NCI-H2227 treated with DMSO at 0.1 percent for 48 hours (cell line): ENCODE measurements around the gene PRR5.
"Not testable (repeated sequence)": the region's sequence is repeated elsewhere in the genome, so short reads cannot be mapped to it uniquely, and the experiment has no call there.

Experiments
- DNase-seq: peaks from one replicate; lab custom pipeline; 2025; lab: John Stamatoyannopoulos, UW

The PRR5 gene

DNA sequence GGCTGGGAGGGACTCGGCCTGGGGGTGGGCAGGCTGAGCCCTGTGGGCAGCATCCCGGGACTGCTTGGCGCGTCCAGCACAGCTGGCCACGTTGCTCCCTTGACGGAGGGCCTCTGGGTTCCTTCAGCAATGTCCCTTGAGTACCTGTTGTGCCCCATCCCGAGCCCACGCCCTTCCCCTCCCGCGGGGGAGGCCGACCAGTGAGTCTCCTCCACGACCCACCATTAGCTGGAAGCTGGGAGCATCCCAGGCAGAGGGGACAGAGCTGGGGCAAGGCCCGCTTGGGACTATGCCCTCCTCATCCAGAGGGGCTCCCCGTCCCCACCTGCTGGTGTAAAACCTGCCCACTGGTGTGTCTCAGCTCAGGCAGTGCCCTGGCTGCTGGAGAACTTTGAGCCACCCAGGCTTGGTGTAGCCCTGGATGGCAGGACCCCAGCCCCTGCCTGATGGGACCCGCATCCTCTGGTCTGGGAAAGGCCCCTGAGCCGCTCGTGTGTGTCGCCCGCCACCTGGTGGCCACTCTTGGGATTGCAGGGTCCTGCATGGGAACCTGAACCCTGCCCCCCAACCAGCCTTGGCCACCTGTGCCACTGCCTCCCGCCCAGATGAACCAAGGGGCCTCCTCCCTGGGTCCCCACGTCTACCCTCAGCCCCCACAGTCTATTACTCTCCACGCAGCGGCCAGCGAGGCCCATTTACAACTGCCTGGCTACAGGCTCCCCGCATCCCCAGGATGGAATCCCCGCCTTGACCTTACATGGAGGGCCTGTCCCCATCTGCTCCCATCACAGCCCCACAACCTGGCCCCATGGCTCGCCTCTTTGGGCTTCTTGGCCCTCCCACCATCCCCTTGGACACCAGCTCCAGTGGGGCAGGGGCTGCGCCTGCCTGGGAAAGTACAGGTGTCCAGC lies 33.8 kb downstream of the PRR5 start:
- DNase-seq: no peak

DNA sequence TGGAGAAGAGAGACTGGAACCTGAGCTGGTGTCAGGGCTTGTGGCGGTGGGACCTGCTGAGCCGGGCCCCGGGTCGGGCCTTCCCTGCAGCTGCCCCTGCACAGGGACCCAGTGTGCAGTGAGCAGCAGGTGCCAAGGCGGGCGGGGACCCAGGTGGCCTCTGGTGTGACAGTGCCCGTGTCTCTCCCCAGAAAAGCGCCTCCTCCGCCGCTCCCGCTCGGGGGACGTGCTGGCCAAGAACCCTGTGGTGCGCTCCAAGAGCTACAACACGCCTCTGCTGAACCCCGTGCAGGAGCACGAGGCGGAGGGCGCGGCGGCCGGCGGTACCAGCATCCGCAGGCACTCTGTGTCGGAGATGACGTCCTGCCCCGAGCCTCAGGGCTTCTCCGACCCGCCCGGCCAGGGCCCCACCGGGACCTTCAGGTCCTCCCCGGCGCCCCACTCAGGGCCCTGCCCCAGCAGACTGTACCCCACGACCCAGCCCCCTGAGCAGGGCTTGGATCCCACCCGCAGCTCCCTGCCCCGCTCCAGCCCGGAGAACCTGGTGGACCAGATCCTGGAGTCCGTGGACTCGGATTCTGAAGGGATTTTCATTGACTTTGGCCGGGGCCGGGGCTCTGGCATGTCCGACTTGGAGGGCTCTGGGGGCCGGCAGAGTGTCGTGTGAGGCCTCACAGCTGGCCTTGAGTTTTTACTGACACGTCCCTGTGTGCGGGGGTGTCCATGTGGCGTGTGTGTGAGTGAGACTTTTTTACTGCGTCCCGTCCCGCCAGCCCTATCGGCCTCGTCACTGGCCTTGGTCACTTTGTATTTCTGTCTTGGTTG lies 34.8 kb downstream of the PRR5 start:
- no peak for DNase-seq

DNA sequence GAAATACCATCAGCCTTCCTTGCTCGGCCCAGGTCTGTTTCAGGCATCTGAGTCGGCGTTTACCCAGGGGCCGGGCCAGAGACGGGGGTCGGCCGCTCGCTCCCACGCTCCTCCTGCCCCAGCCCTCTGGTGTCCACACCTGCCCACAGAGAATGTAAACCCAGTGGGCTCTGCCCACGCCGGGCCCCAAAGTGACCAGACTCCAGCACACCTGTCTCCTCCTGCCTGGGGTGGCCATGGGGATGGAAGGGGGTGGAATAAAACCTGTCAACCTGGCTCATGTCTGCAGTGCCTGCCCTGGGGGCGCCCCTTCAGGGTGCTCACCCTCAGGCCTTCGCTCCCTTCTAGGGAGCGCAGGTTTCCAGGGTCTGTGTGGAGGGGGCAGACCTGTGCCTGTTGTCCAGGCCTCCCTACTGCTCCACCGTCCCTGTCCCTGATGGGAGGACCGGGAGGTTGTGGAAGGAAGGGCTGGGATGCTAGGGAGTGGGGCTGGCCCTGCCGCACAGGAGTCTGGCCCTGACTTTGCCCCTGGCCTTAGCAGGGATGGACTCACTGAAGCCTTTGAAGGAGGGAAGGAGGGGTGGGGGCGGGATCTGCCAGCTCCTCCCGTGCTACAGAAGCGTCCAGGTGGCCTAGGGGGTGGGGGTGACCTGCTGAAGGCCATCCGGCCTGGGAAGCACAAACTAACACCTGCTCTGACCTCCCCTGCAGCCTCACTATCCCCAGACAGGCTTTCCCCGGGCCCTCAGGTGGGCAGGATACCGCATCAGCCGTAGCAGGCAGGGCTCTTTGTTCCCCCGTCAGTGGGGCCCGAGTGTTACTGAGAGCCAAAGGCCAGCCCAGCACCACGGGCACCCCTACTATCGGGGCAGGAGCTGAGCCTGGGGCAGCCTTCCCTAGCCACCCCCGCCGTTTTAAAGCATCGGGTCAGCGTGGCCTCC lies 35.7 kb downstream of the PRR5 start:
- no peak for DNase-seq

DNA sequence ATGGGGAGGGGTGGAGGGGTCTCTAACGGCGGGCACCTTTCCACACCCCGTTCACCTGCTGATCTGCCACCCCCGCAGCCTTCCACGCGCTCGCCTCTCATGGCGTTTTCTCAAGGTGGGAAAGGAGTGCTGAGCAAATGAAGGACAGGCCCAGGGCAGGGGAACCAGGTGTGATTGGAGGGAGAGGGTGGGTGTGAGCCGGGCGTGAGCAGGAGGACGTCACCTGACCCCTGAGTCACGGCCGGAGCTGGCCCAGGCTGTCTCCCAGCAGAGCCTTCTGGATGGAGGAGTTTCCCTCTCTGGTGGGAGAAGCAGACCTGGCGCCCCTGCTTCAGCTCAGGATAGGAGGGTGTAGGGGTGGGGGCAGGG lies 36.3 kb downstream of the PRR5 start:
- no peak for DNase-seq

DNA sequence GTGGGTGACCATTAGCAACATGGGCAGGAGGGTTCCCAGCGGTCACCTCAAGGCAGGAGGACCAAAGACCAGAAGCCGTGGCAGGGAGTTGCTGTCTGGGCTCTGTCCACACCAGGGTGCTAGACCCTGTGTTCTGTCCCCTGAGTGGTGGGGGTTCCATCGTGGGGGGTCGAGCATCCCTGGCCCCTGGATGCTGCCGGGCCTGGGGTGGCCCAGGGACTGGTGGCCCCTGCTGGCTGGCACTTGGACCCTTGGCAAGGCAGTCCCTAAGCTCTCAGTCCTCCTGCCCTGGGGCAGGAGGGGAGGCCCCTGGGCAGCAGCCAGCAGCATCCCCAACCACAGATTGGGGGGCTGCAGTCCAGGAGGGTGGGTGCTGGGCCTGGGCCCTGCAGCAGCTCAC lies 37.0 kb downstream of the PRR5 start:
- no peak for DNase-seq

DNA sequence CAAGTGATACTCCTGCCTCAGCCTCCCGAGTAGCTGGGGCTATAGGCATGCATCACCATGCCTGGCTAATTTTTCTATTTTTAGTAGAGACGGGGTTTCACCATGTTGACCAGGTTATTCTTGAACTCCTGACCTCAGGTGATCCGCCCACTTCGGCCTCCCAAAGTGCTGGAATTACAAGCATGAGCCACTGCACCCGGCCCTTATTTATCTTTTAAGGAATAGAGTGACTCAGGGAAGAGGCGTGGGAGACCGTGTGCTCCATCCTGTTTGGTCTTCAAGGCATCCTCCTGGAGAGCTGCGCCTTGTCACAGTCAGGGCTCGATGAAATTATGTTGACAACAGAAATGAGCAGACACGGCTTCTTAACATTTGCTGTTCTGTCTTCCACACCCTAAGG lies 37.7 kb downstream of the PRR5 start:
- not testable (repeated sequence) for DNase-seq

DNA sequence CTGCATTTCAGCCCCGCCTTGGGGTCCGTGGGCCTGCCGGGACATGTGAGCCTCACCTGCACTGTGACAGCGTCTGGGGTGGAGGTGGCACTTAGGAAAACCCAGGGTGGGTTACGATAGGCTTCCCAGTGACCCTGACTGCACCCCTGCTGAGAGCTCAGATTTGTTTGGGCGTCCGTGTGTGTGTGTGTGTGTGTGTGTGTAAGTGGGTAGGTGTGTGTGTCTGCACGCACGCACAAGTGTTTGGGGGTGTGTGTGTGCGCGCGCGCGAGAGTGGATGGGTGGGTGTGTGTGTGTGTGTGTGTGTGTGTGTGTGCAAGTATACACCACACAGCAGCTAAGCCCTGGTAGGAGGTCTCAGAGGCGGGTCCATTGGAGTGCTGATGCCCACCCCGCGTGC lies 38.3 kb downstream of the PRR5 start:
- DNase-seq: no peak

DNA sequence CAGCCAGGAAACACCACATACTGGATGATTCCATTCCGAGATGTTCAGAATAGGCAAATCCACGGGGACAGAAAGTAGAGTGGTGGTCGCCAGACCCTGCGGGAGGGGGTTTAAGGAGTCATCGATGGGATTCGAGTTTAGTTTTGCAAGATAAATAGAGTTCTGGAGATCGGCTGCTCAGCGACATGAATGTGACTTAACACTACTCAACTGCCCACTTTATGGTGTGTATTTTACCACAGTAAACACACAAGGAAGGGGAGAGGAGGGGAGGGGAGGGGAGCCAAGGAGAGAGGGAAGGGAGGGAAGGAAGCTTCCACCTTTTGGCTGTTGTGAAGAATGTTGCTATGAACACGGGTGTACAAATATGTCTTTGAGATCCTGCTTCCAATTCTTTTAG lies 39.9 kb downstream of the PRR5 start:
- no peak for DNase-seq

DNA sequence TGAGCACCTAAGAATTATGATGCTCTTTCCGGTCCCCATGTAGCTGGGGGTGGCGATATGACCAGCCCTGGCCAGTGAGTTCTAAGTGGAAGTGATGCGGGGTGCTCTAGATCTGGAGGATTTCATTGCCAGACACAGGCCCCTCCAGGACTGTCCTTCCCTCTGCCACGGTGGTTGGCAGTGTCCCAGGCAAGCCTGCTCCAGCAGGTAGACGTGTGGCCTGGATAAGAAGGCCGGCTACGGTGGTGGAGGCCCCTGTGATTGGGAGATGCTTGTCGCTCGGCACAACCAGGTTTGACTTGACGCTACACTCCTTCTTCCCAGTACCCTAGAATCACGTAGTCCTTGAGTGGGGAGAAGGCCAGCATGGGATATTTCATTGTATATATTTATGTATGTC lies 41.2 kb downstream of the PRR5 start:
- DNase-seq: no peak

DNA sequence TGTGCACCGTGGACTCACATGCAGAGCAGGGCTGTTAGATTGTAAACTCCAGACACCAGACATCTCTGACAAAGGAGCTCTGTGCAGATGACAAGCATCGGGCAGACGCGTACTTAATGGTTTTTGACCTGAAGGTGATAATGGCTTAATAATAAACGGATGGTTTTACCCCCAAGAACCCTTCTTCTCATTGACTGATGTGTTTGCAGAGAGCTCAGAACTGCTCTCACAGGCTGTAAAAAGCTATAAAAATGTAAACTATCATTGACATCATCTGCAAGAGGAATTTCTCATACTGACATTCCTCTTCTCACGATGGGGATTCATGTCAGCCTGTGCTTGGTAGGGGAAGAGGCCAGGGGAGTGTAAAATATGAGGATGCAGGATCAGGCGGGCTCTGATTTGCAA lies 41.8 kb downstream of the PRR5 start:
- DNase-seq: peak; percentile 29

DNA sequence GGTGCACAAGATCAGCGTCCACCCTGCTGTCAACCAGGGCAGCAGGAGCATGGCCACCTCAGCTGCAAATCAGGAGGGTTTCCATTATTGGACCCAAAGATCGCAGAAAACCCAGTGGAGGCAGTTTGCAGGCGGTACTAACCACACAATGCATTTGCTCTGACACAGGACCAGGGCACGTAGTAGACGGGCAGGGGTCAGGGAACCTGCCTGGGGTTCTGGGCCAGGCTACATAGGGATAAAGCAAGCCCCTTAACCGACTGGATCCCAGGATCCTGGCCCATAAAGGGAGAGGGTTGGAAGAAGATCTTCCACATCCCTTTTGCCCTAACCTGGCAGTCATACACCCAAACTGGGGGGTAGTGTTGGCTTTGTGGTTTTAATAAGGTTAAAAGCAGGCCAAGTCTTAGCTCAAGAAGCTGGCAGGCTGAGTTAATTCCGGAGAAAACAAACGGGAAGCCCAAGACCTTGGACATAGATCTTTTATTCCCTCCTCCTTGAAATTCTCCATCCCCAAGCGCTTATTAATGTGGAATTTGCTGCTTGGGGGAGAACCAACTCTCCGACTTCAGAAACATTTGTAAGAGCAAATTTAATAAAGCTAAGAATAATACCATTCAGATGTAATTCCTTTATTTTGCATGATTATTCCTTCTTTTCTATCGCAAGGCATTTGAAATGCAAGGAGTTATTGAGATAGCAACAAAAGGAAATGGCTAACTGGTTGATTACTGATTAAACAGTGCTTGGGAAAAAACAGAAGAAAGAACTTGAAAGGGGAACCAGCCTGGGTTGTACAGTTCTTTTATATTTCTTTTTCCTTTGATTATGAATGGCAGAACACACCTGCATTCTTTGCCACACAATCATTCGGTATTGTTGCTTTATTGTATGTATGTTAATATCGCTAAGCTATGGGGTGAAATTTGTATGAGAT lies 44.1 kb downstream of the PRR5 start:
- no peak for DNase-seq

DNA sequence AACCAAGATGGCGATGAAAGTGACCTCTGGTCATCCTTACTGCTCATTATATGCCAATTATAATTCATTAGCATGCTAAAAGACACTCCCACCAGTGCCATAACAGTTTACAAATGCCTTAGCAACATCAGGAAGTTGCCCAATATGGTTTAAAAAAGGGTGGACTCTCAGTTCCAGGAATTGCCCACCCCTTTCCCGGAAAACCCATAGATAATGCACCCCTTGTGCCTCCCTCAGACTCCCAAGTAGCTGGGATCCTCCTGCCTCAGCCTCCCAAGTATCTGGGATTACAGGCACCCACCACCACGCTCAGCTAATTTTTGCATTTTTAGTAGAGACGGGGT lies 45.8 kb downstream of the PRR5 start:
- not testable (repeated sequence) for DNase-seq

DNA sequence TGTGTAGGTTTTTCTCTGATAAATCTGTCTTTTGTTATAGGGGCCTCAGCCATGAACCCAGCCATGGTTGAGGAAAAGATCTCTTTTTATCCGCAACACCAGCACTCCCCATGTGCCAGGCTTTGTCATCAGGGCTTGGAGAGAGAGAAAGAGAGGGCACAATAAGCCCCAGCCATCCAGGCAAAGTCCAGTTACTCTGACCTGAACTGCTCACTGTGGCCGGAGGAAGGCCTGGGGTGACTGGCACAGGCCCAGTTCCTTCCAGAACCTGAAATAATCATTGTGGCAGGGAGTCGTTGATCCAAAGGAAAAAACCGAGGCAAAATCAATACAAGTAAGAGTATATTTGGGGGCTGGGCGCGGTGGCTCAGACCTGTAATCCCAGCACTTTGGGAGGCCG lies 46.5 kb downstream of the PRR5 start:
- DNase-seq: no peak

DNA sequence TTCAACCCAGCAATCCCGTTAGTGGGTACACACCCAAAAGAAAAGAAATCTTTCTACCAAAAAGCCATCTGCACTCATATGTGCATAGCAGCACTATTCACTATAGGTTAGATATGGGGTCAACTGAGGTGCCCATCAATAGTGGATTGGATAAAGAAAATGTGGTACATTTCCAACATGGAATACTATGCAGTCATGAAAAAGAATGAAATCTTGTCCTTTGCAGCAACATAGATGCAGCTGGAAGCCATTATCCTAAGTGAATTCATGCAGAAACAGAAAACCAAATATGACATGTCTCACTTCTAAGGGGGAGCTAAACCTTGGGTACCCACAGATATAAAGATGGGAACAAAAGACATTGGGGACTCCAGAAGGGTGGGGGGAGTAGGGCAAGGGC lies 48.5 kb downstream of the PRR5 start:
- no peak for DNase-seq

DNA sequence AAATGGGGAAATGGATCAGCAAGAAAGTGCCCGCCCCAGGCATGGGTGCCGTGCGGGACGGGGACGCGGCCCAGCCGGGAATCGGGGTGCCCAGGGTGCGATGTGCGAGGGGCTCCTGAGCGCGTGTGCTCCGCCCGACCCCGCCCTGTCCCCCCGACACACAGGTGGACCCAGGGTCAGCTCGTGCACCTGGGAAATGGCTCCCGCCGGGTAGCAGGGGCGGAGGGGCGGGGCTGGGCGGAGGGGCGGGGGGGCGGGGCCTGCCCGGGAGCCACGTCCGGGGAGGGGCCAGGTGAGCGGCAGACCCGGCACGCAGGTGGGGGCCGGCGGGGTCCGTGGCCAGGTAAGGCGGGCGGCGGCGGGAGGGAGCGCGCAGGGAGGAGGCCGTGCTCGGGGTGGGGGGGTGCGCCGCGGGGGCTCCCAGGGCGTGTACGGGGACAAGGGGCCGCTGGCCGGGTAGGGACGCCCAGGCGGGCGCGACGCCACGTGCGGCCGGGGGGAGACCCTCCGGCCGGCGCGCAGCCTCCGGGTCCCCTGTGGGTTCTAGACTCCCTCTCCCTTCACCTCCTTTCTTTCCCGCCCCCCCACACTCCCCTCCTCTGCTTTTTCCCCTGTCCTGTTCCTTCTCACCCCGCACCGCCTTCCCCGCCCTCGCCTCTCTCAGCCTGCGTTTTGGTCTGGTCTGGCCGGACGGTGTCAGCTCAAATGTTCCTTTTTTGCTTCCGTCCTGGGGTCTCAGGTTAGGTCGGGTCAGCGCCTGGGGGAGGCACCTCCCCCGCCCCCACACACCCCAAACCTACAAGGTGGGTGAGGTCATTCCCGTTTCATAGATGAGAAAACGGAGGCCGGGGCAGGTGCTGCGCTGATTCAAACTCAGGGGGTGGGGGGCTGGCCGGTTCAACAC lies 50.5 kb downstream of the PRR5 start, which contains the start of gene ARHGAP8:
Gene ARHGAP8, plus strand, starts transcription at position 291 of the 904 bp plus-strand sequence. CDS start 33,953 bp downstream, outside the sequence.
- DNase-seq: no peak

DNA sequence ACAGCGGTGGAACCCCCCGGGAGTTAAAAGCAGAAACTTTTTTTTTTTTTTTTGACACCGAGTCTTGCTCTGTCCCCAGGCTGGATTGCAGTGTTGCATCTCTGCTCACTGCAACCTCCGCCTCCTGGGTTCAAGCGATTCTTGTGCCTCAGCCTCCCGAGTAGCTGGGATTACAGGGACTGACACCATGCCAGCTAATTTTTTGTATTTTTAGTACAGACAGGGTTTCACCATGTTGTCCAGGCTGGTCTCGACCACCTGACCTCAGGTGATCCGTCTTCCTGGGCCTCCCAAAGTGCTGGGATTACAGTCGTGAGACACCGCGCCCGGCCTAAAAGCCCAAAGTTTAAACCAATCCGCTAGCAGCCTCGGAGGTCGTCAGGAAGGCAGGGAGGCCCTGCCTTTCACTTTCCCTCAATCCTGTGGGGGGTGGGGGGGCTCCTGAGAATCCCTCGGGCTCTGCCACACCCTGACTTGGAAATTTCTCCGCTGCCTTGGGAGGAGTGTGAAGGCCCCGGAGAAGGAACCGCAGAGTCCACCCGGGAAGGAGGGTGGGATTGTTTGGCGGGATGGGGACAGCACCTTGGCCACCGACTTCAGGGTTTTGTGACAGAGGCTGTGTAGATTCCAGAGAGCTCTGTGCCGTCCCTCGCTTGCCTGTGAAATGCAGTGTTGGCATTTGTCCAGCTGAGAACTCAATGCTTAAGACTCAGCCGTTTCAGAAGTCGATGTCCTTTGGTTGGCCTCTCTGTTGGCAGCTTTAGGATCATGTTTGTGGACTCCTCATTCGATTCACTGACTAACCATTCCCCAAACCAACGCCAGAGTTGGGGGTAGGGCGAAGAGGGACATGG lies 51.4 kb downstream of the PRR5 start:
- no peak for DNase-seq

DNA sequence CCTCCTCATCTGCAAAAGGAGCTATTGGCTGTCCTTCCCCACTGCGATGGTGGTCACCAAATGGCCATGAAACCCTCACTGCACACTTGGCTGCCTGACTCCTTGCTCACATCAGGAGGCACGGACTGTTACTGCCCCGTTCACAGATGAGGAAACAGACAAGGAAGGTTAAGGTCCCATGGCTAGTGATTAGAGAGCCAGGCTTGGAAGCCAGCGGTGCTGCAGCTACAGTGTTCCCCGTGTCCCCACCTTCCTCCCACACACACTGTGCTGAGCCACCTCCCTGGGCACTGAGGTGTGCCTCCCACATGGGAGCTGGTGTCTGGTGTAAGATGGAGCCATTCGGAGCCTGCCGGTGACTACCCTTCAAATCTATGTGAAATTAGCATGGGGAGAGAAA lies 53.0 kb downstream of the PRR5 start:
- no peak for DNase-seq

DNA sequence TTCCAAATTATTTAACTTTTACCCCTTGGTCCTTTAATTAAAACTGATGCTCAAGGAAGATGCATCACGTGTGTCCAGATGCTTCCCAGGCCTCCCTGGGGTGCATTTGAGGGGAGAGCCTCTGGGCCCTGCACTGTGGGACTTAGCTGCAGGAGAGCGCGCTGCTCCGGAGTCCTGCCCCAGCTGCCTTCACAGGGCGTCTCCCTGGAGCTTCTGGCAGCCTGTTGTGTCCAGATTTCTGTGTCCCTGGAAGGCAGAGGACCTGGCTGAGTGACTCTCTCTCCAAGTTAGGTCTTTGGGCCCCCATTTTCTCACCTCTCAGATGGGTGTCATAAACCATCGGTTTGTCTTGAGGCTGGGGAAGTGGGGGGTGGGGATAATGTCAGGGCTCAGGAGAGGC lies 53.4 kb downstream of the PRR5 start:
- DNase-seq: no peak

DNA sequence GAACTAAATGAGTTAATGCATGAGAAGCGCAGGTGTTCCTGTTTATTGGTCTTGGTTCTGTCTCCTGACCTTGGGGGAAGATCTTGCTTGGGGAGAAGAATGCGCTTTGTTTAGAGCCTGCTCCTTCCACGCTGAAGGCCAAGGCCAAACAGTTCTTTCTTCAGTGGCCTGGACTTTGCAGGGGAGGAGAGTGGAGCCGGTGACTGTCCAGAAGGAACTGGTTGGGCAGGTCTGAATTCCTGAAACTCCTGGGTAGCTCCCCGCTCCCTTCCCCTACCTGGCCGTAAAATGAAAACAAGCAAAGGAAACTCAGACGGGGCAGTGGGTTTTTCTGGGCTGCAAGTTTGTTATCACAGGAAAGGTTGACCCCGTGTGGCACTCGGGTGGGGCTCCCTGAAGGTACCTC lies 54.0 kb downstream of the PRR5 start:
- no peak for DNase-seq
